Effector memory CD8-positive, alpha-beta T cell (primary cell): ENCODE data around the gene FANCC.
"Not testable (repeated sequence)": the region's sequence is repeated elsewhere in the genome, so short reads cannot be mapped to it uniquely, and the experiment has no call there.

ENCODE experiments used
- ATAC-seq: fragments of 150-1000 bp; cut with Tn5 transposase; replicated peaks from 2 replicates; pipeline ENCODE4 v1.10.0; 2021; ENCODE audit warnings: mild to moderate bottlenecking, moderate library complexity
- DNase-seq, 3 experiments: peaks; one replicate each; pipeline ENCODE4 v3.0.0; 2021
- H3K27ac Mint-ChIP-seq, 2 donors: one replicate each; pipeline ENCODE4 v1.8.0; 2022; ENCODE audit warnings: mild to moderate bottlenecking in 2 of 2, mixed read lengths in 2 of 2, moderate library complexity in 2 of 2
- H3K27me3 Mint-ChIP-seq, 2 donors: one replicate each; pipeline ENCODE4 v1.8.0; 2022; ENCODE audit warnings: mixed read lengths in 2 of 2
- H3K36me3 Mint-ChIP-seq: one replicate; pipeline ENCODE4 v1.8.0; 2022; ENCODE audit warnings: mild to moderate bottlenecking, moderate library complexity, mixed read lengths; ENCODE audit not compliant: insufficient read depth
- H3K4me1 Mint-ChIP-seq, 2 donors: one replicate each; pipeline ENCODE4 v1.8.0; 2022; ENCODE audit warnings: low read depth in 2 of 2, mixed read lengths in 2 of 2
- H3K4me3 Mint-ChIP-seq, 2 donors: one replicate each; pipeline ENCODE4 v1.8.0; 2022; ENCODE audit warnings: mild to moderate bottlenecking in 2 of 2, mixed read lengths in 2 of 2, moderate library complexity in 2 of 2
- H3K9me3 Mint-ChIP-seq, 2 donors: one replicate each; pipeline ENCODE4 v1.8.0; 2022; ENCODE audit warnings: mixed read lengths in 2 of 2

Gene FANCC

DNA sequence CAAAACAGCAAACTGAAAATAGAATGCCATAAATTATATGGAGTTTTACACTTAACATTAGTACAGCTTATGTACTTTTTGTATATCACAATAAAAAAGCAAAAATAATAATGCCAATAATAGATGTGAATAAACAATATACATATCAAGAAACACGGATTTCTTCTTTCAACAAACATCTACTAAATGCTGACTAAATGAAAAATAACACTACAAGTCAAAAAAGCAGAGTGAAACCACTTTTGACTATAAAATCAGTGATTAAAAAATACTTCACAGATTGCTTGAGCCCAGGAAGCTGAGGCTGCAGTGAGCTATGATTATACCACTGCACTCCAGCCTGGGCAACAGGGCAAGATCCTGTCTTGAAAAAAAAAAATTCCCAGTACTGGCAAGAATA is 32.2 kb downstream of the FANCC start:
- ATAC-seq: no peak
- Mint-ChIP-seq H3K27ac (no peak overlapping the region), H3K27me3 (peaks cover 0 to 2% of the 10 kb centered on the region in 2 donors), H3K36me3 (no peaks in the 10 kb centered on the region), H3K4me3 (no peak overlapping the region), H3K4me1 (peaks cover 2 to 4% of the 10 kb centered on the region in 2 donors), H3K9me3 (peaks cover 0 to 13% of the 10 kb centered on the region in 2 donors)
- DNase-seq: no peak

DNA sequence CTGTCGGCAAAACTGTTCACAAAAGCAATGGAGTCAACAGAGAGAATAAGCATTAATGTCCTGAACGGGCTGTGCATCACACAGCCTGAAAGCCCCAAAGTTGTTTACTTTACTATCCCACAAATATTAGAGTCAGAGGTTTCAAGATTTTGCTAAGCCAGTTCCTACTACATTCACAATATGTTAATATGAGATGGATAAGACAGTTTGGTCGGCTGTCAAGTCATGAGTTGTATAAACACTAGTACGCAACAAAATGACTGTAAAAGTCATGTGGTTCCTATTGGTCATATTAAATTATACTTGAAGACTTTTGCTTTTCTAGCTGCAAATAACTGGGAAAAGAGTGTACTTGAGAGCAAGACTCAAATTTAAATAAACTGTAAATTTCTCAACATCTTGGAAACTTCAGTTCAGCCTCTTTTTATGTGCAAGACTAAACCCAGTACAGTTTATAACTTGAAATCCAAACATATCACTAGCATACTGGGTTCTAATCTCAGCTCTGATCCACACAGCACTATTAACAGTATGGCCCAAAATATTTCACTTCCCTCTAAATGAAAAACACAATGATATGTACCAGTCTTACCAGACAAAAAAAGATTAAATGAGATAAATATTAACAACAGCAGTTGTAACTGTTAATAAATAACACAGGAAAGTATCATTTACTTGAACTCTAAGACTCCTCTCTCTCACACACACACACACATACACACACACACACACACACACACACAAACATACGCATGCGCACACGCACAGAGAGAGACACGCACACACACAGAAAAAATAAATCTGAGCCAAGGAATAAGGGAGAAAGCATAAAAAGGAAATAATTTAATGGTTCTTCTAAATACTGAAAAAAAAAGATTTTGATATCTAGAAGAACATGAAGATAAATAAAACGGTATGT is 33.1 kb downstream of the FANCC start:
- Mint-ChIP-seq H3K36me3 (no peaks in the 10 kb centered on the region), H3K4me1 (peaks cover 0 to 2% of the 10 kb centered on the region in 2 donors), H3K4me3 (no peak overlapping the region), H3K27ac (no peak overlapping the region), H3K9me3 (peaks cover 0 to 21% of the 10 kb centered on the region in 2 donors), H3K27me3 (no peaks in the 10 kb centered on the region)
- DNase-seq (no peak), ATAC-seq (no peak)

DNA sequence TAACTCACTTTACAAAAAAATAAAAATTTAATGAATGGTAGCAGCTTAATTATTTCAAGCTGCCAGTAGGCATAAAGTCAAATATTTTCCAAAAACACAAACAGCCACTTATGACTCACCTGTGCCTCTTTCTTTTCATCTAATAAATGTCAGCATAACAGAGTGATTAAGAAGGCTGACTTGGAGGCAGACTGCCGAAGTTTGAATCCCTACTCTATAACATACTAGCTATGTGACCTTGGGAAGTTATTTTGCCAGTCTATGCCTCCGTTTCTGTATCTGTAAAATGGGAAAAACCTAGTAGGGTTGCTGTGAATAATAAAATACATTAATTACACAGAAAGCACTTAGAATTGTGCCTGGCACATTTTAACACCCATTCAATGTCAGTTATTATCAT is 33.8 kb downstream of the FANCC start:
- ATAC-seq: no peak
- Mint-ChIP-seq H3K27ac (no peak overlapping the region), H3K9me3 (peaks cover 0 to 21% of the 10 kb centered on the region in 2 donors), H3K27me3 (no peaks in the 10 kb centered on the region), H3K36me3 (no peaks in the 10 kb centered on the region), H3K4me3 (no peak overlapping the region), H3K4me1 (no peaks in the 10 kb centered on the region)
- DNase-seq: no peak

- H3K27ac Mint-ChIP-seq: no peak overlapping the region
- peaks cover 0 to 21% of the 10 kb centered on the region in 2 donors for H3K9me3 Mint-ChIP-seq
- H3K4me1 Mint-ChIP-seq: no peaks in the 10 kb centered on the region
- DNase-seq (no peak), ATAC-seq (no peak)
- no peak overlapping the region for H3K4me3 Mint-ChIP-seq
- H3K27me3 Mint-ChIP-seq: no peaks in the 10 kb centered on the region
- no peaks in the 10 kb centered on the region for H3K36me3 Mint-ChIP-seq
Observed at GRCh38 chr9:95282332-95282731, 35.2 kb downstream of the FANCC start.

DNA sequence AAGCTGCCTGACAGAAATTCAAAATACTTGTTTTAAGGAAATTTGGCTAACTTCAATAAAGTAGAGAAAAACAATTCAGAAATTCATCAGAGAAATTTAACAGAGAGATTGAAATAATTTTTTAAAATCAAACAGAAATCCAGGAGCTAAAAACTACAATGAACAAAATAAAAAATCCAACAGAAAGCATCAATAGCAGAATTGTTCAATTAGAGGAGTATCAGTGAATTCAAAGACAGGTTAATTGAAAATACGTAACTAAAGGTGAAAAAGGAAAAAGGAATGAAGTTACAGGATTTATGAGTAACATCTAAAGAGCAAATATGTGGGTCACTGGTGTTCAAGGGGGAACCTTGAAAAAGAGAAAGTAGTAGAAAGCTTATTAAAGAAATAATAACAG is 36.8 kb downstream of the FANCC start:
- Mint-ChIP-seq H3K36me3 (no peaks in the 10 kb centered on the region), H3K27ac (no peak overlapping the region)

DNA sequence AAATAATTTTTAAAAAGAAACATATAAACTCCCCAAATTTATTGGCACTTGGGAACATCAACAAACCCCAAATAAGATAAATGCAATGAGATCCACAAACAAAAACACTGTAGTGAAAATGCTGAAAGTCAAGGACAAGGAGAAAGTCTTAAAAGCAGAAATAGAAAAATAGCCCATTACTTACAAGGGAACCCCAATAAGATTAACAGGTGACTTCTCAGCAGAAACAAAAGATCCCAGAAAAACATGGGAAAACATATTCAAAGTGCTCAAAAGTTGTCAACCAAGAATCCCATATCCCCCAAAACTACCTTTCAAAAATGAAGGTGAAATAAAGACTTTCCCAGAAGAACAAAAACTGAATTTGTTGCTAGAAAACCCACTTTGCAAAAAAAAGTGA is 40.0 kb downstream of the FANCC start:
- peaks cover 0 to 3% of the 10 kb centered on the region in 2 donors for H3K4me1 Mint-ChIP-seq
- no peak overlapping the region for H3K27ac Mint-ChIP-seq
- no peaks in the 10 kb centered on the region for H3K36me3 Mint-ChIP-seq
- peaks cover 0 to 21% of the 10 kb centered on the region in 2 donors for H3K9me3 Mint-ChIP-seq
- no peaks in the 10 kb centered on the region for H3K27me3 Mint-ChIP-seq
- DNase-seq (no peak), ATAC-seq (no peak)
- no peak overlapping the region for H3K4me3 Mint-ChIP-seq

More for the DNA sequence above, 36.8 kb downstream of the FANCC start:
- DNase-seq (no peak), ATAC-seq (no peak)
- Mint-ChIP-seq H3K27me3 (no peaks in the 10 kb centered on the region), H3K9me3 (peaks cover 0 to 21% of the 10 kb centered on the region in 2 donors), H3K4me1 (no peaks in the 10 kb centered on the region), H3K4me3 (no peak overlapping the region)

DNA sequence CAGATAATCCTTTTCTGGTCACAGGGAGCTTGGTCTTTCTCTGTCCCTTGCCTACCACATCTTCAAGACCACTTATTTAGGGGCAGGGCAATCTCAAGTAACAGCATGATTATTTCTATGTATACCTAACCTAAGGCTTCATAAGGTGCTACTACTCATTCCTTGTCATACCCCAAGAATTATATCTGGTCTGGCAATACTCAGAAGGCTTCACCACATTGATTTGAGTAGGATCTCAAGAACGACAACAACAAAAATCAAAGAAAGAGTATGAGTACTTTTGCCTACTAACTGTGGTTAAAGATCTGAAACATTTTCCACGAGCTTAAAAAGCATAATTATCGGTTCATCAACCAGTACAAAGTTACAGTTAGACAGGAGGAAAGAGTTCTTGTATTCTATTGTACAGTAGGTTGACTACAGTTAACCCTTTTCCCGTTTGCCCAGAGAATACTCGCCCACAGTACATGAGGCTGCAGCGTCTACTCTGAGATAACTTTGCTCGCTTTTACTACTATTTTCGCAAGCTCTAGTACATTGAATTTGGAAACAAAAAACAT is 41.0 kb downstream of the FANCC start:
- no peak for DNase-seq
- Mint-ChIP-seq H3K4me1 (peaks cover 0 to 3% of the 10 kb centered on the region in 2 donors), H3K27me3 (no peaks in the 10 kb centered on the region), H3K9me3 (peaks cover 0 to 20% of the 10 kb centered on the region in 2 donors), H3K4me3 (no peak overlapping the region), H3K36me3 (no peaks in the 10 kb centered on the region), H3K27ac (no peak overlapping the region)
- ATAC-seq: no peak

DNA sequence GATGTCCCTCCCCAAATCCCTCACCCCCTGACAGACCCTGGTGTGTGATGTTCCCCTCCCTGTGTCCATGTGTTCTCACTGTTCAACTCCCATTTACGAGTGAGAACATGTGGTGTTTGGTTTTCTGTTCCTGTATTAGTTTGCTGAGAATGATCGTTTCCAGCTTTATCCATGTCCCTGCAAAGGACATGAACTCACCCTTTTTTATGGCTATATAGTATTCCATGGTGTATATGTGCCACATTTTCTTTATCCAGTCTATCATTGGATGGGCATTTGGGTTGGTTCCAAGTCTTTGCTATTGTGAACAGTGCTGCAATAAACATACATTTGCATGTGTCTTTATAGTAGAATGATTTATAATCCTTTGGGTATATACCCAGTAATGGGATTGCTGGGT is 43.3 kb downstream of the FANCC start:
- not testable (repeated sequence) for H3K4me1 Mint-ChIP-seq, H3K9me3 Mint-ChIP-seq, H3K27me3 Mint-ChIP-seq, H3K4me3 Mint-ChIP-seq, H3K36me3 Mint-ChIP-seq, DNase-seq, ATAC-seq, H3K27ac Mint-ChIP-seq

- Mint-ChIP-seq H3K4me3 (no peak overlapping the region), H3K27me3 (no peaks in the 10 kb centered on the region), H3K4me1 (peaks cover 0 to 4% of the 10 kb centered on the region in 2 donors), H3K36me3 (no peaks in the 10 kb centered on the region), H3K27ac (no peak overlapping the region), H3K9me3 (no peaks in the 10 kb centered on the region)
- DNase-seq: no peak
- ATAC-seq: no peak
Observed at GRCh38 chr9:95273369-95274022, 44.0 kb downstream of the FANCC start.

GRCh38 chr9:95272830-95273229 is 44.7 kb downstream of the FANCC start:
- H3K9me3 Mint-ChIP-seq: no peaks in the 10 kb centered on the region

DNA sequence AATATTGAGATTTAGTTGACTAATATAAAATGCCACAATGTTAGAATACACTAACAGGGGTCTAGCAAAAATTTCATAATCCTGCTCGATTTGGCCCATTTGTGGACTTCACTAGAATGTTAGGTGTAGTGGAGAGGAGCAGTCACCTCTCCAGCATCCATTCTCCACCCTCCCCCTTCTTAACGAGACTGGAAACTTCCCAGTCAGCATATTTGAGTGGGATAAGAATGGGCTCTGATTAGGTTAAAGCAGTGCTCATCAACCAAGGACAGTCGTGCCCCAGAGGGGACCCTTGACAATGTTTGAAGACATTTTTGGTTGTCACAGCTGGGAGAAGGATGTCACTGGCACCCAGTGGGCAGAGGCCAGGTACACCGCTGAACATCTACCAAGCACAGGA is 46.7 kb downstream of the FANCC start:
- Mint-ChIP-seq H3K4me3 (no peak overlapping the region), H3K4me1 (peaks cover 0 to 9% of the 10 kb centered on the region in 2 donors), H3K36me3 (no peaks in the 10 kb centered on the region), H3K27me3 (no peaks in the 10 kb centered on the region), H3K27ac (no peak overlapping the region), H3K9me3 (no peaks in the 10 kb centered on the region)
- ATAC-seq (no peak), DNase-seq (no peak)

More at GRCh38 chr9:95272830-95273229, 44.7 kb downstream of the FANCC start:
- DNase-seq (no peak), ATAC-seq (no peak)
- H3K27ac Mint-ChIP-seq: no peak overlapping the region
- H3K4me1 Mint-ChIP-seq: peaks cover 0 to 4% of the 10 kb centered on the region in 2 donors
- H3K4me3 Mint-ChIP-seq: no peak overlapping the region
- no peaks in the 10 kb centered on the region for H3K27me3 Mint-ChIP-seq
- H3K36me3 Mint-ChIP-seq: no peaks in the 10 kb centered on the region

DNA sequence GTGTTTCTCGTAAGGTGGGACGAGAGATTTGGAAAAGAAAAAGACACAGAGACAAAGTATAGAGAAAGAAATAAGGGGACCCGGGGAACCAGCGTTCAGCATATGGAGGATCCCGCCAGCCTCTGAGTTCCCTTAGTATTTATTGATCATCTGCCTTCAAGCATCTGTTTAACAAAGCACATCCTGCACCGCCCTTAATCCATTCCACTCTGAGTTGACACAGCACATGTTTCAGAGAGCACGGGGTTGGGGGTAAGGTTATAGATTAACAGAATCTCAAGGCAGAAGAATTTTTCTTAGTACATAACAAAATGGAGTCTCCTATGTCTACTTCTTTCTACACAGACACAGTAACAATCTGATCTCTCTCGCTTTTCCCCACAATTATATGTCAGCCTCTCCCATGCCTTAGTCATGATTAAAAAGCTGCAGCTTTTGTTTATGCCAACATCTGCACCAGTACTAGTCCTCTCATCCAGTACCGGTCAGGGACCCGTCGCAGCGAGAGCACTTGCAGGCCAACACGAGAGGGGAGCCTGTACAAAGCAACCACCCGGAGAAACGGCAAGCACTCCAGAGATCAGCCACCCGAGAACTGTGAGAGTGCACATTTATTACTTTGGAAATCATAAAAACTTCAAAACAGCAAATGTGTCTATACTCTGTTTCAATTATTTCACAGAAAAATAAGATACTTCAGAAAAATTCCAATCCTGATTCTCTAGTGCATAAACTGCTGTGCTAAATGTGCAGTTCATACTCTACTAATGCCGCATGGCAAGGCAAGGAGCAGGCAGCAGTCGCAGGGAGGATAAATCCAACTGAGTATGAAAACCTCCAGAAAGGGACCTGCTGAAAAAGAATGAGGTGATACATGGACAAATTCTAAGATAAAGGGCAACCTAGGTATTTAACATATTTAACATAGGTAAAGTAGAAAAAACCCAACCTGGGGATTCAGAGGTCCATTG is 47.4 kb downstream of the FANCC start:
- DNase-seq, ATAC-seq, H3K27me3 Mint-ChIP-seq, H3K36me3 Mint-ChIP-seq, H3K4me3 Mint-ChIP-seq, H3K4me1 Mint-ChIP-seq, H3K27ac Mint-ChIP-seq, H3K9me3 Mint-ChIP-seq: not testable (repeated sequence)

GRCh38 chr9:95268681-95269080 is 48.8 kb downstream of the FANCC start:
- no peak for ATAC-seq
- no peaks in the 10 kb centered on the region for H3K36me3 Mint-ChIP-seq
- no peak overlapping the region for H3K4me3 Mint-ChIP-seq
- H3K9me3 Mint-ChIP-seq: no peaks in the 10 kb centered on the region
- H3K27me3 Mint-ChIP-seq: no peaks in the 10 kb centered on the region
- H3K4me1 Mint-ChIP-seq: peaks cover 0 to 7% of the 10 kb centered on the region in 2 donors
- H3K27ac Mint-ChIP-seq: no peak overlapping the region
- no peak for DNase-seq
